H1 (cell line): Measurements from ENCODE around the gene MBD3. TPM values are rescaled to one million over a fixed set of nuclear protein-coding genes. Genes with fewer than 3 reads are reported as not detected.

Source experiments
- CTCF ChIA-PET: fragments of 300-600 bp; sonication (Branson Sonifier 250); formaldehyde crosslinking; loops from one replicate; lab custom pipeline; 2021; ENCODE audit not compliant: partially characterized antibody; lab: Charles Lee
- POLR2A ChIA-PET: fragments of 300-600 bp; sonication (Branson Sonifier 250); formaldehyde crosslinking; loops from one replicate; lab custom pipeline; 2021; ENCODE audit warnings: inconsistent platforms; ENCODE audit not compliant: partially characterized antibody; lab: Charles Lee
- DNase-seq, 2 experiments: peaks; one replicate each; pipeline versions ENCODE4 v3.0.0 to v3.0.0-alpha.2; 2010 to 2022; ENCODE audit warnings: low spot score in 2 of 2, low read depth in 1 of 2, mixed read lengths in 1 of 2
- FAIRE-seq: peaks from 2 replicates; lab custom pipeline; 2011; peaks lifted over from hg19 to GRCh38; lab: Jason Lieb, UNC
- H2AFZ ChIP-seq: 2 replicates; pipeline ENCODE4 v1.8.1; 2012; ENCODE audit warnings: low read length, inconsistent platforms
- H2AK5ac ChIP-seq: 2 replicates; pipeline ENCODE4 v1.6.1; 2013; ENCODE audit warnings: low read depth, low read length
- H2BK120ac ChIP-seq: replicated peaks from 2 replicates; pipeline ENCODE3; 2013; ENCODE audit warnings: low read depth, low read length, inconsistent platforms
- H2BK12ac ChIP-seq: 2 replicates; pipeline ENCODE4 v1.6.1; 2013; ENCODE audit warnings: low read depth, low read length
- H2BK15ac ChIP-seq: 2 replicates; pipeline ENCODE4 v1.6.1; 2013; ENCODE audit warnings: low read length
- H2BK20ac ChIP-seq: 2 replicates; pipeline ENCODE4 v1.6.1; 2013; ENCODE audit warnings: low read length
- H2BK5ac ChIP-seq: 2 replicates; pipeline ENCODE4 v1.6.1; 2013; ENCODE audit warnings: low read depth, low read length
- H3K14ac ChIP-seq: 2 replicates; pipeline ENCODE4 v1.6.1; 2013; ENCODE audit warnings: inconsistent platforms; ENCODE audit not compliant: insufficient read length
- H3K18ac ChIP-seq: 2 replicates; pipeline ENCODE4 v1.6.1; 2013; ENCODE audit warnings: low read length; ENCODE audit errors: extremely low read depth
- H3K23ac ChIP-seq: 2 replicates; pipeline ENCODE4 v1.6.1; 2013; ENCODE audit warnings: inconsistent platforms; ENCODE audit not compliant: insufficient read length
- H3K23me2 ChIP-seq: 2 replicates; pipeline ENCODE4 v1.6.1; 2013; ENCODE audit warnings: low read depth, low read length
- H3K27ac ChIP-seq: 2 replicates; pipeline ENCODE4 v1.6.1; 2011; ENCODE audit warnings: low read depth, low read length, inconsistent platforms
- H3K27me3 ChIP-seq, 4 experiments: replicated peaks in 1 of 4; 1 replicate in 1 of 4; 2 replicates in 3 of 4; pipeline versions ENCODE4 v1.6.1 to v1.8.1; 2011 to 2013; ENCODE audit warnings: low read length in 3 of 4, mild to moderate bottlenecking in 3 of 4, inconsistent platforms in 2 of 4, mixed read lengths in 2 of 4, moderate library complexity in 1 of 4; ENCODE audit not compliant: control insufficient read depth in 3 of 4, insufficient read depth in 3 of 4; ENCODE audit errors: extremely low read depth in 1 of 4
- H3K36me3 ChIP-seq, 4 experiments: 2 replicates each; pipeline versions ENCODE4 v1.6.1 to v1.8.1; 2011 to 2013; ENCODE audit warnings: mild to moderate bottlenecking in 4 of 4, low read length in 3 of 4, moderate library complexity in 2 of 4, control low read depth in 1 of 4, inconsistent platforms in 1 of 4; ENCODE audit not compliant: insufficient read depth in 4 of 4, control insufficient read depth in 2 of 4
- H3K4ac ChIP-seq: replicated peaks from 2 replicates; pipeline ENCODE3; 2013; ENCODE audit warnings: low read length, low read depth, mixed read lengths, inconsistent platforms; ENCODE audit not compliant: insufficient read length
- H3K4me1 ChIP-seq, 4 experiments: replicated peaks in 1 of 4; 1 replicate in 1 of 4; 2 replicates in 3 of 4; pipeline versions ENCODE4 v1.6.1 to v1.8.1; 2011 to 2013; ENCODE audit warnings: low read length in 3 of 4, inconsistent platforms in 2 of 4, mixed read lengths in 1 of 4; ENCODE audit not compliant: insufficient read depth in 4 of 4, control insufficient read depth in 3 of 4
- H3K4me2 ChIP-seq, 2 experiments: 2 replicates each; pipeline versions ENCODE4 v1.6.1 to v1.8.1; 2011 to 2013; ENCODE audit warnings: low read depth in 2 of 2, low read length in 2 of 2, control low read depth in 1 of 2, inconsistent platforms in 1 of 2, mild to moderate bottlenecking in 1 of 2; ENCODE audit not compliant: insufficient read depth in 1 of 2
- H3K4me3 ChIP-seq, 4 experiments: fragments of 200-600, 300-600 bp in 1 of 4; sonication (generic), shearing (Covaris generic), sonication (Bioruptor Twin) in 1 of 4; 2 replicates each; pipeline versions ENCODE4 v1.5.1 to v1.8.1; 2011 to 2016; ENCODE audit warnings: low read length in 4 of 4, low read depth in 3 of 4, control low read depth in 2 of 4, inconsistent platforms in 2 of 4, mild to moderate bottlenecking in 2 of 4, mixed read lengths in 1 of 4, moderate library complexity in 1 of 4; ENCODE audit not compliant: insufficient read depth in 2 of 4; ENCODE audit errors: extremely low read depth in 1 of 4
- H3K56ac ChIP-seq: replicated peaks from 2 replicates; pipeline ENCODE3; 2013; ENCODE audit warnings: low read depth, mild to moderate bottlenecking, mixed read lengths, low read length, inconsistent platforms; ENCODE audit not compliant: insufficient read length
- H3K79me1 ChIP-seq: 2 replicates; pipeline ENCODE4 v1.6.1; 2013; ENCODE audit warnings: low read depth, low read length, control low read depth
- H3K79me2 ChIP-seq, 2 experiments: 2 replicates each; pipeline versions ENCODE4 v1.6.1 to v1.8.1; 2012 to 2013; ENCODE audit warnings: low read length in 2 of 2, mild to moderate bottlenecking in 2 of 2, inconsistent platforms in 1 of 2; ENCODE audit not compliant: insufficient read depth in 2 of 2, control insufficient read depth in 1 of 2
- H3K9ac ChIP-seq, 4 experiments: replicated peaks in 1 of 4; 1 replicate in 1 of 4; 2 replicates in 3 of 4; pipeline versions ENCODE4 v1.6.1 to v1.8.1; 2011 to 2013; ENCODE audit warnings: low read depth in 3 of 4, low read length in 3 of 4, control low read depth in 2 of 4, mild to moderate bottlenecking in 2 of 4, moderate library complexity in 2 of 4, inconsistent platforms in 1 of 4; ENCODE audit errors: extremely low read depth in 1 of 4
- H3K9me3 ChIP-seq, 2 experiments: 2 replicates each; pipeline versions ENCODE4 v1.6.1 to v1.8.1; 2012 to 2013; ENCODE audit warnings: mild to moderate bottlenecking in 2 of 2, moderate library complexity in 2 of 2, control low read depth in 1 of 2, inconsistent platforms in 1 of 2, low read depth in 1 of 2, low read length in 1 of 2, mixed read lengths in 1 of 2; ENCODE audit not compliant: insufficient read depth in 2 of 2
- H4K20me1 ChIP-seq, 2 experiments: replicated peaks in 1 of 2; 2 replicates each; pipeline versions ENCODE3 to v1.8.1; 2011 to 2013; ENCODE audit warnings: inconsistent platforms in 2 of 2, low read length in 2 of 2, mild to moderate bottlenecking in 1 of 2; ENCODE audit not compliant: insufficient read depth in 2 of 2, control insufficient read depth in 1 of 2
- H4K5ac ChIP-seq: 2 replicates; pipeline ENCODE4 v1.6.1; 2013; ENCODE audit warnings: low read length, low read depth, mixed read lengths, inconsistent platforms; ENCODE audit not compliant: insufficient read length
- H4K8ac ChIP-seq: 2 replicates; pipeline ENCODE4 v1.8.0; 2013; ENCODE audit warnings: mild to moderate bottlenecking, moderate library complexity, low read length, inconsistent platforms; ENCODE audit not compliant: insufficient read depth; ENCODE audit errors: extremely low read depth
- H4K91ac ChIP-seq: replicated peaks from 2 replicates; pipeline ENCODE3; 2013; ENCODE audit warnings: low read length, mixed read lengths, inconsistent platforms; ENCODE audit not compliant: insufficient read length
- CBX5 ChIP-seq: fragments of 300-800, 300-1000 bp; sonication (generic); IDR thresholded peaks from 2 replicates; pipeline ENCODE4 v1.7.1; 2016; ENCODE audit warnings: antibody characterized with exemption, low read length, low read depth
- CEBPB ChIP-seq: IDR thresholded peaks from 2 replicates; pipeline ENCODE4 v1.6.1; 2012; ENCODE audit warnings: low read depth, low read length
- CREB1 ChIP-seq: IDR thresholded peaks from 2 replicates; pipeline ENCODE4 v1.6.1; 2012; ENCODE audit warnings: inconsistent platforms
- HDAC6 ChIP-seq: IDR thresholded peaks from one replicate; pipeline ENCODE4 v1.7.1; 2012; ENCODE audit warnings: low read depth, mild to moderate bottlenecking, inconsistent platforms, low read length, moderate library complexity
- JUND ChIP-seq: IDR thresholded peaks from 2 replicates; pipeline ENCODE4 v1.6.1; 2011; ENCODE audit warnings: mild to moderate bottlenecking, improper control_type of control experiment, low read length
- KDM4A ChIP-seq: IDR thresholded peaks from one replicate; pipeline ENCODE4 v1.7.1; 2012; ENCODE audit warnings: low read depth, mild to moderate bottlenecking, moderate library complexity, low read length, inconsistent platforms; ENCODE audit not compliant: severe bottlenecking
- KDM5A ChIP-seq: fragments of 200-600 bp; IDR thresholded peaks from 2 replicates; pipeline ENCODE4 v1.7.1; 2012; ENCODE audit warnings: mild to moderate bottlenecking, low read length, inconsistent platforms, mixed read lengths
- NRF1 ChIP-seq: IDR thresholded peaks from 2 replicates; pipeline ENCODE4 v1.6.1; 2011; ENCODE audit warnings: mild to moderate bottlenecking, low read depth, low read length, improper control_type of control experiment
- POLR2A ChIP-seq, 2 experiments: IDR thresholded peaks; 1 replicate in 1 of 2; 2 replicates in 1 of 2; pipeline ENCODE4 v1.6.1; 2011; ENCODE audit warnings: low read depth in 2 of 2, low read length in 2 of 2, mild to moderate bottlenecking in 2 of 2; ENCODE audit errors: control extremely low read depth in 1 of 2
- RFX5 ChIP-seq: IDR thresholded peaks from 2 replicates; pipeline ENCODE4 v1.6.1; 2011; ENCODE audit warnings: low read depth, low read length, improper control_type of control experiment, borderline replicate concordance
- SIX5 ChIP-seq: IDR thresholded peaks from 2 replicates; pipeline ENCODE4 v1.6.1; 2011; ENCODE audit warnings: mild to moderate bottlenecking, low read depth, low read length
- TBP ChIP-seq: IDR thresholded peaks from 2 replicates; pipeline ENCODE4 v1.6.1; 2011; ENCODE audit warnings: low read depth, low read length, improper control_type of control experiment
- TEAD4 ChIP-seq: IDR thresholded peaks from 2 replicates; pipeline ENCODE4 v1.6.1; 2012; ENCODE audit warnings: low read depth, low read length, inconsistent platforms, mixed read lengths
- YY1 ChIP-seq: IDR thresholded peaks from 2 replicates; pipeline ENCODE4 v1.6.1; 2011; ENCODE audit warnings: low read depth, mild to moderate bottlenecking, low read length
- WGBS, 2 experiments: shearing (Covaris generic) in 1 of 2; methylation state at CpG; one replicate each; pipeline versions ENCODE4 v1.1.6 to v1.1.7; 2013 to 2015; ENCODE audit warnings: low lambda C conversion rate in 2 of 2, mixed read lengths in 2 of 2, inconsistent platforms in 1 of 2, low coverage in 1 of 2, missing lambda C conversion rate in 1 of 2; ENCODE audit not compliant: insufficient replicate concordance in 2 of 2, insufficient coverage in 1 of 2, insufficient read length in 1 of 2; ENCODE audit errors: extremely low coverage in 1 of 2, missing lambda C conversion rate in 1 of 2; 5-methylcytosine and 5-hydroxymethylcytosine counted together
- polyA plus RNA-seq, 7 experiments: library from polyadenylated mRNA; depleted of rRNA in 3 of 7; stranded (reverse) in 5 of 7; unstranded in 2 of 7; fragments of >200 nt in 5 of 7; fragments of 200-250 nt in 2 of 7; gene quantifications; 1 replicate in 5 of 7; 2 replicates in 1 of 7; 4 replicates in 1 of 7; pipeline versions ENCODE4 v1.2.1 to v1.2.3, GENCODE V29; 2011 to 2013; ENCODE audit warnings: missing spikeins in 2 of 7, mixed read lengths in 2 of 7
- total RNA-seq: library from RNA; stranded (reverse); fragmentation: NEBNext Ultra II Directional; extraction: Animal tissue kit (Norgen Biotek cat#: 25700); gene quantifications from 2 replicates; pipeline ENCODE4 v1.2.1, GENCODE V29; 2021
- TF ChIP-seq, protein P1 (sequence below): IDR thresholded peaks from 2 replicates; pipeline ENCODE4 v1.6.1; 2012; ENCODE audit warnings: inconsistent platforms

Gene MBD3
- total and polyA plus RNA-seq, 2 of the 8 experiments (the other 6 are each of a cell fraction or from before 2014, with no cell fraction given): 88.2 to 110 TPM

GRCh38 chr19:1528596-1529429 is 63.9 kb downstream of the MBD3 start:
- FAIRE-seq (no peak), DNase-seq (peak in 1 of 2 experiments; percentile 43)
- no peak overlapping the region for H2BK5ac ChIP-seq
- no peak overlapping the region for H4K8ac ChIP-seq
- H3K9ac ChIP-seq: no peak overlapping the region
- H3K4me2 ChIP-seq: no peak overlapping the region
- no peak overlapping the region for H3K23ac ChIP-seq
- no peak overlapping the region for H2BK12ac ChIP-seq
- no peaks in the 10 kb centered on the region; a peak in 1 of 8 replicates for H3K36me3 ChIP-seq
- CTCF ChIA-PET: no interaction called here
- no peak overlapping the region for H3K4ac ChIP-seq
- peaks cover 8% of the 10 kb centered on the region; the same call in 1 of the 2 replicates for H3K23me2 ChIP-seq
- H3K18ac ChIP-seq: no peak overlapping the region
- H3K56ac ChIP-seq: no peak overlapping the region
- 92% methylated on average over 16 of the region's 23 CpGs; no CpG with 5 or more reads in 1 of the 2 experiments for WGBS, 2 experiments
- POLR2A ChIA-PET: no interaction called here
- no peak overlapping the region for H2AK5ac ChIP-seq
- H4K91ac ChIP-seq: no peak overlapping the region
- no peak overlapping the region for H2BK120ac ChIP-seq
- peaks cover 15 to 20% (median 19%) of the 10 kb centered on the region in 4 experiments for H3K27me3 ChIP-seq
- no peaks in the 10 kb centered on the region for H3K79me1 ChIP-seq
- H2BK20ac ChIP-seq: no peak overlapping the region
- H3K4me1 ChIP-seq: peaks cover 0 to 3% (median 1%) of the 10 kb centered on the region in 4 experiments; a peak in 3 of 7 replicates
- H4K20me1 ChIP-seq: peaks cover 8 to 14% of the 10 kb centered on the region in 2 experiments
- no peak overlapping the region for H3K14ac ChIP-seq
- no peak overlapping the region for H3K27ac ChIP-seq
- no peak overlapping the region for H4K5ac ChIP-seq
- H3K9me3 ChIP-seq: no peaks in the 10 kb centered on the region
- no peak overlapping the region for H2AFZ ChIP-seq
- H3K4me3 ChIP-seq: no peak overlapping the region
- H3K79me2 ChIP-seq: no peaks in the 10 kb centered on the region
- H2BK15ac ChIP-seq: no peak overlapping the region
- no peak for TF ChIP-seq RFX5
- no peak for TF ChIP-seq YY1
- TF ChIP-seq POLR2A (IDR thresholded peaks at IDR 0.05; ENCODE audit: control extremely low read depth in 1 of 2, low read depth in 2 of 2, low read length in 2 of 2): no peak
- no peak for TF ChIP-seq HDAC6
- no peak for TF ChIP-seq CEBPB
- no peak for TF ChIP-seq SIX5
- TF ChIP-seq CREB1: no peak
- TF ChIP-seq CBX5: no peak
- no peak for TF ChIP-seq TEAD4
- no peak for TF ChIP-seq KDM4A
- no peak for TF ChIP-seq TBP
- no peak for TF ChIP-seq NRF1
- no peak for TF ChIP-seq KDM5A
- no peak for TF ChIP-seq JUND
- TF ChIP-seq, protein P1, sequence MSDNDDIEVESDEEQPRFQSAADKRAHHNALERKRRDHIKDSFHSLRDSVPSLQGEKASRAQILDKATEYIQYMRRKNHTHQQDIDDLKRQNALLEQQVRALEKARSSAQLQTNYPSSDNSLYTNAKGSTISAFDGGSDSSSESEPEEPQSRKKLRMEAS: no peak
